Body of pancreas (tissue), 4 donors: ENCODE results near the gene UBE2L5. TPM values are rescaled to one million over a fixed set of nuclear protein-coding genes. Genes with fewer than 3 reads are reported as not detected.

ENCODE experiments used
- ATAC-seq: fragments of 150-250 bp; one replicate; pipeline ENCODE4 v1.9.1; 2016
- DNase-seq, 4 donors: peaks; one replicate each; pipeline ENCODE4 v3.0.0-alpha.2; 2019
- H3K27ac ChIP-seq, 4 donors: fragments of 200-600 bp; sonication (generic); 1 replicate in 3 of 4; 2 replicates in 1 of 4; pipeline versions ENCODE4 v1.5.1 to v1.6.1; 2016 to 2019; ENCODE audit warnings: mild to moderate bottlenecking in 1 of 4, mixed read lengths in 1 of 4, moderate library complexity in 1 of 4
- H3K27me3 ChIP-seq, 2 donors: fragments of 200-600 bp; sonication (generic); one replicate each; pipeline ENCODE4 v1.6.0; 2016; ENCODE audit warnings: mild to moderate bottlenecking in 1 of 2
- H3K36me3 ChIP-seq, 2 donors: fragments of 200-600 bp; sonication (generic); replicated peaks in 1 of 2; 2 replicates each; pipeline ENCODE4 v1.5.1; 2016; ENCODE audit warnings: low read depth in 2 of 2; ENCODE audit not compliant: insufficient read depth in 1 of 2
- H3K4me1 ChIP-seq: fragments of 200-600 bp; sonication (generic); one replicate; pipeline ENCODE4 v1.6.0; 2016
- H3K4me3 ChIP-seq, 2 donors: fragments of 200-600 bp; sonication (generic); 1 replicate in 1 of 2; 2 replicates in 1 of 2; pipeline ENCODE4 v1.5.1; 2016 to 2019
- H3K9me3 ChIP-seq, 3 donors: fragments of 200-600 bp; sonication (generic); 1 replicate in 2 of 3; 2 replicates in 1 of 3; pipeline ENCODE4 v1.5.1; 2016
- POLR2A ChIP-seq, 3 donors: fragments of 450-650 bp; IDR thresholded peaks; one replicate each; pipeline ENCODE4 v1.6.1; 2016; ENCODE audit warnings: antibody characterized with exemption in 3 of 3, mild to moderate bottlenecking in 2 of 3
- WGBS, 2 donors: methylation state at CpG; one replicate each; pipeline ENCODE4 v1.1.5; 2017; 5-methylcytosine and 5-hydroxymethylcytosine counted together
- intact Hi-C: fragments of 100-400 bp; cut with DNase I; formaldehyde crosslinking; loops from one replicate; pipeline ENCODE4 v1.15.1; 2023
- total RNA-seq, 2 donors: library from RNA; depleted of rRNA; stranded (reverse); fragments of >200 nt; gene quantifications; one replicate each; pipeline ENCODE4 v1.1.0, GENCODE V29; 2016
- TF ChIP-seq, protein P1 (sequence below), 7 experiments: fragments of 450-650 bp in 4 of 7; fragments of 200-600 bp in 3 of 7; sonication (generic) in 3 of 7; IDR thresholded peaks; one replicate each; pipeline ENCODE4 v1.5.1; 2016 to 2019; ENCODE audit warnings: antibody characterized with exemption in 7 of 7

Gene UBE2L5
- total RNA-seq, 2 donors from 2014 or later: not detected

DNA sequence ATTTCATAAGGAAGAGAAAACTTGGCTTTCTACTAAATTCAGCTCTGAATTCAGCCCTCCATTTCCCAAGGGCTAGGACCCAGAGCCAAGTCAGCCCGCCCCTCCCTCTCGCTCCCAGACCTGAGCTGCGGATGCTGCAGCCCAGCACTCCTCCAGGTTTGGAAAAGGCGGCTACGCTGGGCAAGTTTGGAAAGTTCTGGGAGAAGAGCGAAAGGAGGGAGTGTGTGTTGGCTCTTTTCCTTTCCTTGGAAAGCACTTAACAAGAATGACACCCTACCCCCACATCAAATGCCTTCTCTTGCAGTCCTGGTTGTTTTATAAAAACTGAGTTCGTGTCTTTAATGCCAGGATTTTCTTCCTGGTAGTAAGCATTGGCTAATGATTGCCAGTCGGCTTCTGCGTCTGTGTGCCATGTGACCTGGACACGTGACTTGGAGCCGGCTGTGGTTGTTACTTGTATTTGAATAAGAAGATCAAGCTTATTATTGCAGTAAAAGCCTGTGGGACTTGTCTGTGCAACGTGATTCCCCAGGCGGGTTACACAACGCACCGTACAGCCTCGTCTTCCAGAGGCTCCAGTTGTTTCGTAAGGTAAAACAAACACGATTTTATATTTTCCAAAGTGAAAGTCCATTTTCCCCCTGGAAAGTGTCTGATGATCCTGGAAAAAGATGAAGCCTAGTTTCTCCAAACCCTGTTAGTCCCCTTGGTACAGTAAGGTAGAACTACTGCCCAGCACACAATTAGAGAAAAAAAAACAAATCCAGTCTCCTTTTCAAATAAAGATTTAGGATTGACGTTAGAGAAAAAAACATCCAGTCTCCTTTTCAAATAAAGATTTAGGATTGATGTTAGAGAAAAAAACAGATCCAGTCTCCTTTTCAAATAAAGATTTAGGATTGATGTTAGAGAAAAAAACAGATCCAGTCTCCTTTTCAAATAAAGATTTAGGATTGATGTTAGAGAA, 26.8 kb upstream of the UBE2L5 start:
- peak; percentile 95 for ATAC-seq
- Histone ChIP-seq H3K36me3 (no peaks in the 10 kb centered on the region), H3K27ac (peak overlapping the region; percentile 67 to 98 (median 94)), H3K4me3 (peak overlapping the region; percentile 0 to 22), H3K27me3 (no peaks in the 10 kb centered on the region), H3K4me1 (peaks cover 8% of the 10 kb centered on the region), H3K9me3 (no peaks in the 10 kb centered on the region)
- 0 to 2% methylated on average over 19 of the region's 19 CpGs for WGBS, 2 donors
- intact Hi-C loops: no loop called here
- peak; percentile 95 to 98 (median 97) for DNase-seq
- TF ChIP-seq, protein P1, sequence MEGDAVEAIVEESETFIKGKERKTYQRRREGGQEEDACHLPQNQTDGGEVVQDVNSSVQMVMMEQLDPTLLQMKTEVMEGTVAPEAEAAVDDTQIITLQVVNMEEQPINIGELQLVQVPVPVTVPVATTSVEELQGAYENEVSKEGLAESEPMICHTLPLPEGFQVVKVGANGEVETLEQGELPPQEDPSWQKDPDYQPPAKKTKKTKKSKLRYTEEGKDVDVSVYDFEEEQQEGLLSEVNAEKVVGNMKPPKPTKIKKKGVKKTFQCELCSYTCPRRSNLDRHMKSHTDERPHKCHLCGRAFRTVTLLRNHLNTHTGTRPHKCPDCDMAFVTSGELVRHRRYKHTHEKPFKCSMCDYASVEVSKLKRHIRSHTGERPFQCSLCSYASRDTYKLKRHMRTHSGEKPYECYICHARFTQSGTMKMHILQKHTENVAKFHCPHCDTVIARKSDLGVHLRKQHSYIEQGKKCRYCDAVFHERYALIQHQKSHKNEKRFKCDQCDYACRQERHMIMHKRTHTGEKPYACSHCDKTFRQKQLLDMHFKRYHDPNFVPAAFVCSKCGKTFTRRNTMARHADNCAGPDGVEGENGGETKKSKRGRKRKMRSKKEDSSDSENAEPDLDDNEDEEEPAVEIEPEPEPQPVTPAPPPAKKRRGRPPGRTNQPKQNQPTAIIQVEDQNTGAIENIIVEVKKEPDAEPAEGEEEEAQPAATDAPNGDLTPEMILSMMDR (IDR thresholded peaks at IDR 0.05): no peak
- peak; percentile 15 to 88 (median 87) for TF ChIP-seq POLR2A (IDR thresholded peaks at IDR 0.05)

DNA sequence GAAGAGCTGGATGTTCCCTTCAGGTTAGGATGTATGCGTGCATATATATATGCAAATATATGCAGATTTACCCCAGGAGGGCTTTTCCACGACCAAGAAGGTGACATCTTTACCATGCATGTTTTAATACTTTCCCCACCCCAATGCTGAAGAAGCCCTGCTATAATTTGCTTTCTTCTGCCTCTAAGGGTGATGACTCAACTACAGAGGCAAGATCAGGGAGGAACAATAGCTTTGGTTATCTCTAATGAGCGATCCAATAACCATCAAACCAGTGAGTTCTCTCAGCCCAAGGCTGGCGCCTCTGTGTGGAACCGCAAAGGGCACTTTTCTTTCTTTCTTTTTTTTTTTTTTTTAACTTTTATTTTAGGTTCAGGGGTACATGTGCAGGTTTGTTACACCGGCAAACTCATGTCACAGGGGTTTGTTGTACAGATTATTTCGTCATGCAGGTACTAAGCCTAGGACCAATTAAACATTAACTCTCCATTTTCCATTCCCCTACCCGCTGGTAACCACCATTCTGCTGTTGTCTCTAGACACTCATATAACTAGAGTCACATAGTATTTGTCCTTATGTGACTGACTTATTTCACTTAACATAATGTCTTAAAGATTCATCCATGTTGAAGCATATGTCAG, 25.7 kb upstream of the UBE2L5 start:
- no peak for ATAC-seq
- no peak for DNase-seq
- Histone ChIP-seq H3K36me3 (no peaks in the 10 kb centered on the region), H3K27me3 (no peaks in the 10 kb centered on the region), H3K27ac (peak overlapping the region in 2 of 4 donors; percentile 92 to 98), H3K4me3 (no peak overlapping the region), H3K9me3 (no peaks in the 10 kb centered on the region), H3K4me1 (peaks cover 8% of the 10 kb centered on the region)
- WGBS, 2 donors: 56 to 58% methylated on average over 8 of the region's 8 CpGs
- TF ChIP-seq, protein P1 (IDR thresholded peaks at IDR 0.05): no peak
- TF ChIP-seq POLR2A (IDR thresholded peaks at IDR 0.05): no peak
- intact Hi-C loops: no loop called here

DNA sequence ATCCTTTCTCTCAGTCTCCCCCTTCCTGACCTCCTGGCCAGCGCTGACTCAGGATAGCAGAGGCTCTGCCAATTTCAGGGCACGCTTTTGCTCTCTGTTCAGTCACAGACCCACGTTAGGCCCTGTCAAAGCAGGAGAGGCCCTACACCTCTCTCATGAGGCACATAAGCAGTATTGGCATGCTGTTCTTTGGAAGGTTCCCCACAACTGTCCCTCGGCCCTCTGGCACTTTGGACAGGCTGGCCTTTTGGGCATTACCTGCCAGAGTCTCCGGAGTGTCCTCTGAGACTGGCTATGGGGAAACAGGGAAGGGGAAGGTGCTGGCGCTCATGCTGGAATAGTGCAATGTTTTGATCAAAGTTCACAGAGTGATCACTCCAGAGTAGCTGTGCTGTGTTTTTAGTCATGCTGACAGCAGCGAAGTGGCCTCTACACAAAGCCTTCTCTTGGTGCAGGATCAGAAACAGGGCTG, 23.7 kb upstream of the UBE2L5 start:
- 79 to 80% methylated on average over 7 of the region's 7 CpGs for WGBS, 2 donors
- peaks cover 8% of the 10 kb centered on the region for H3K4me1 ChIP-seq
- H3K27me3 ChIP-seq: no peaks in the 10 kb centered on the region
- H3K36me3 ChIP-seq: no peaks in the 10 kb centered on the region
- no peaks in the 10 kb centered on the region for H3K9me3 ChIP-seq
- DNase-seq (no peak), ATAC-seq (no peak)
- H3K4me3 ChIP-seq: no peak overlapping the region
- no peak for TF ChIP-seq POLR2A (IDR thresholded peaks at IDR 0.05)
- no peak overlapping the region for H3K27ac ChIP-seq
- intact Hi-C loops: no loop called here

DNA sequence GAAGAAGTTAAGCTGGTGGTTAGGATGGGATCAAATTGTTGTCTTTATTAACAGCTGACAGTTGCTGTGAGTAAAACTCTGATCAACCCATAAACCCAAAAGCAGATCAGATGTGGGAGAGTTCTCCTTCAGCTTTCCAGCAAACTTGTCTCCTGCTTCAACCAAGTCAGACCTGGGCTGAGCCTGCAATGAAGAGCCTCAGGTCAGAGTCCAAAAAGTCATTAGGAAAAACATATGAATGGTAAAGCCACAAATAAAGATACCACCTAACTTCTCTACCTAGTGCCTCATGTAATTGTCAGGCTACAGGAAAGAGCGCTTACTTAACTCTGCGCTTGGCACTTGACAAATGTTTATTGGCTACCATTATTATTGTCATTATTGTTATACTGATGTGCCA, 21.9 kb upstream of the UBE2L5 start:
- no peak for DNase-seq
- Histone ChIP-seq H3K4me1 (peaks cover 10% of the 10 kb centered on the region), H3K27ac (no peak overlapping the region), H3K9me3 (no peaks in the 10 kb centered on the region), H3K4me3 (no peak overlapping the region), H3K27me3 (no peaks in the 10 kb centered on the region), H3K36me3 (no peaks in the 10 kb centered on the region)
- ATAC-seq: no peak
- 98 to 100% methylated on average over 2 of the region's 2 CpGs for WGBS, 2 donors
- intact Hi-C loops: no loop called here
- TF ChIP-seq, protein P1 (IDR thresholded peaks at IDR 0.05): no peak
- no peak for TF ChIP-seq POLR2A (IDR thresholded peaks at IDR 0.05)

DNA sequence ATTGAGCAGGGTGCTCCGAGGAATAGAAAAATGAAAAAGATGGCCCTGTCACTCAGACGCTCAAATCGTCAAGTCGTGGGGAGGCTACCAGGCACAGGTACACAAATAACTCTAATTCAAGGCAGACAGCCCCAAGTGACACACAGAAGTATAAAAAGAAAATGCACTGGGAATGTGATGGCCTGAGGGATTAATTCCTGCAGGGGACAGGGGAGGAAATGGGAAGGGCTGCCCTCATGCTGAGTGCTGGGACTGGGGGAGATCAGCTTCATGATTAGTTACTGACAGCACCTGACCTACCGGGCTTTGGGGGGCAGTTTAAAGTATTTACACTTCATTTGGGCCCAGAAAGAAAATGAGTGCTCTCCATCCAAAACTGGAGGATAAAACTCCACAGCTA, 20.9 kb upstream of the UBE2L5 start:
- Histone ChIP-seq H3K36me3 (no peaks in the 10 kb centered on the region), H3K4me1 (peaks cover 7% of the 10 kb centered on the region), H3K9me3 (no peaks in the 10 kb centered on the region), H3K27ac (no peak overlapping the region), H3K4me3 (no peak overlapping the region), H3K27me3 (no peaks in the 10 kb centered on the region)
- ATAC-seq: no peak
- TF ChIP-seq, protein P1 (IDR thresholded peaks at IDR 0.05): no peak
- no peak for TF ChIP-seq POLR2A (IDR thresholded peaks at IDR 0.05)
- DNase-seq: no peak
- WGBS, 2 donors: 83 to 93% methylated on average over 5 of the region's 5 CpGs
- intact Hi-C loops: no loop called here
